Peyer's patch (tissue), 4 donors: ENCODE measurements around the gene LMO1.

ENCODE experiments used
- CTCF ChIP-seq, 6 experiments: fragments of 450-650 bp in 4 of 6; fragments of 200-600 bp in 2 of 6; sonication (generic) in 1 of 6; IDR thresholded peaks; one replicate each; pipeline ENCODE4 v1.5.1; 2017 to 2019; ENCODE audit warnings: antibody characterized with exemption in 6 of 6, mild to moderate bottlenecking in 3 of 6, moderate library complexity in 1 of 6
- POLR2A ChIP-seq, 2 donors: fragments of 450-650 bp; IDR thresholded peaks; one replicate each; pipeline ENCODE4 v1.5.1; 2017; ENCODE audit warnings: antibody characterized with exemption in 2 of 2, mild to moderate bottlenecking in 2 of 2, moderate library complexity in 2 of 2

- TF ChIP-seq CTCF (IDR thresholded peaks at IDR 0.05) (no peak), POLR2A (IDR thresholded peaks at IDR 0.05) (no peak)
Measured at GRCh38 chr11:8178297-8178696, 85.4 kb downstream of the LMO1 start.
